GM21737 (cell line): Measurements from ENCODE around the gene LRRC57.

Source experiments
- ATAC-seq: cut with Tn5 transposase; IDR thresholded peaks from one replicate; pipeline ENCODE4 v1.9.1; 2021; ENCODE audit warnings: mild to moderate bottlenecking, moderate library complexity; ENCODE audit not compliant: unreplicated experiment

LRRC57 gene

GRCh38 chr15:42553554-42553953 lies 5.0 kb upstream of the LRRC57 start:
- no peak for ATAC-seq

GRCh38 chr15:42549741-42550392 lies 1.3 kb upstream of the LRRC57 start:
- ATAC-seq: no peak

- peak; percentile 15 for ATAC-seq
Observed at GRCh38 chr15:42549032-42549491, 469 bp upstream of the LRRC57 start.

- ATAC-seq: peak; percentile 7
Observed at GRCh38 chr15:42547918-42548248, 710 bp downstream of the LRRC57 start.

- ATAC-seq: no peak
Observed at GRCh38 chr15:42544853-42545629, 3.6 kb downstream of the LRRC57 start.

GRCh38 chr15:42533246-42533645 lies 15.3 kb downstream of the LRRC57 start:
- ATAC-seq: no peak

GRCh38 chr15:42528970-42529369 lies 19.6 kb downstream of the LRRC57 start:
- ATAC-seq: no peak

GRCh38 chr15:42523331-42523730 lies 25.3 kb downstream of the LRRC57 start:
- no peak for ATAC-seq

GRCh38 chr15:42511007-42511391 lies 37.6 kb downstream of the LRRC57 start:
- ATAC-seq: no peak

GRCh38 chr15:42510258-42511006 lies 38.2 kb downstream of the LRRC57 start:
- ATAC-seq: no peak

- no peak for ATAC-seq
Observed at GRCh38 chr15:42508263-42508690, 40.3 kb downstream of the LRRC57 start.

- ATAC-seq: no peak
Observed at GRCh38 chr15:42507514-42507913, 41.1 kb downstream of the LRRC57 start.

GRCh38 chr15:42504631-42505030 lies 44.0 kb downstream of the LRRC57 start:
- ATAC-seq: peak; percentile 14

- no peak for ATAC-seq
Observed at GRCh38 chr15:42503825-42504224, 44.8 kb downstream of the LRRC57 start.

GRCh38 chr15:42502477-42502876 lies 46.1 kb downstream of the LRRC57 start:
- ATAC-seq: no peak

- no peak for ATAC-seq
Observed at GRCh38 chr15:42499858-42500609, 48.6 kb downstream of the LRRC57 start.

- no peak for ATAC-seq
Observed at GRCh38 chr15:42498212-42499068, 50.2 kb downstream of the LRRC57 start.

GRCh38 chr15:42495361-42496212 lies 53.0 kb downstream of the LRRC57 start, which contains the start of gene SNAP23:
Gene SNAP23 (plus strand): TSS chr15:42495634. CDS start chr15:42511847, 16,213 bp downstream.
- peak; percentile 73 for ATAC-seq

- no peak for ATAC-seq
Observed at GRCh38 chr15:42494998-42495360, 53.6 kb downstream of the LRRC57 start.
